Activated CD4-positive, alpha-beta T cell treated with anti-CD3 and anti-CD28 coated beads for 4 hours (primary cell): ENCODE data around the gene GDPD4.

Experiments used
- DNase-seq, 2 donors: peaks; one replicate each; pipeline ENCODE4 v3.0.0-alpha.2; 2020

GDPD4 gene

DNA sequence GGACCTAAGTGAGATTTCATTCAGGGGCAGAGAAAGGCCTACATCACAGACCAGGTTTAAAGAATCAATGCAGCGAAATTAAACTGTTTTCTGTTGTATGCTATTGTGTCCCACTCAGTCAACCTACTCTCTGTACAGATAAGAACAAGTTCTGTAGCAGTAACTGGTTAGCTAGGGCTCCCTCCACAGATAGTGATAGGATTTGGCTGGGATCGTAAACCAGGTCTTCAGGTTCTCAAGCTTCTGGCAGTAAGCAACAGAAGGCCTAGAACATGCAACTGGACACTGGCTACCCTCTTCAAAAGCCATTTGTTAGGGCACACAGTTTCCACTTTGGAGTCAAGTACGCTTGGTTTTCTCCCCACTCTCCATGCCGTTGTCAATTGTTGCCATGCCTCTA, 69.2 kb downstream of the GDPD4 start:
- no peak for DNase-seq

DNA sequence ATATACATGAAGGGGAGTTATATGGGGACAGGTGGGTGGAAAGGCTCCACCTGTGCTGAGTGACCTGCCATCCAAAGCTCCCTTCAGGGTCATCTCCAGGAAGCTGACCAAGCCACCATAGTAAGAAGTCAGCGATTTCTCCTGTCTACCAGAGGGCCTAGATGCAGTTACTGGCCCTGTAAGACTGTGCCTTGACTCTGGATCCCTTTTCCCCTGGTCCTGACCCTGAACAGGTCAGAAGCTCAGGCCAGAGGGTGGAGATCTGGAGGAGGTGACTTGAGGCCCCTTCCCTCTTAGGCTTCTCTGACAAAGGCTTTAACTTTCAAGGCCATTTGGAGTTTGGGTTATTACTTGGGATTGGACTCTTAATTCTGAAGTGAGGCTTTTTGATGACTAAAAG, 69.7 kb downstream of the GDPD4 start:
- DNase-seq, result no peak

DNA sequence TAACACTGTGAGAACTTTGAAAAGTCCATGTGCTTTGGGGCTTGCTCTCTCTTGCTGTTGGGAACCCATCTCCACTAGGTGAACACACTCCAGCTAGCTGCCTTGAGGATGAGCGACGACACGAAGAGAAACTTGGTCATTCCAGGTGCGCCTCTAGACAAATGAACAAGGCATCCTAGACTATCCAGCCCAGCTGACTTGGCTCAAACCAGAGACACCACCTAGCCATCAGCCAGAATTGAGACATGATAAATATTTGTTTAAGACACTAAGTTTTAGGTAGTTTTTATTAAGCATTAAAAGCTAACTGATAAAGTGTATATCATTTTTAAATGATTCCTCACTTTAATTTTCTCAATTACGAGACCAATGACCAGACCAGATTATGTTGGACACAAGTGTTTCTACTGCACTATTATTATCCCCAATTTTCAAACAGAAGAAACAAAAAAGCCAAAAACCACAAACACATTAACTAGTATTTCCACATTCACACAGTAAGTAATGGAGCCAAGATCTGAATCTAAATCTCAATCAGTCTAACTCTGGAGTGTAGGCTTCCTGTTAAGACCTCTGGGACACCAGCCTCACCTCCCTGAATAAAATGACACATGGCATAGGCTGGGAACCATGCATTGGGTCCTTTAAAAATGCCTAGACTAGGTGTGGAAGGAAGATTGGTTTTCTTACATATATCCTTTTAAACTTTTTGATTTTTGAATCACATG, 70.4 kb downstream of the GDPD4 start:
- no peak for DNase-seq

DNA sequence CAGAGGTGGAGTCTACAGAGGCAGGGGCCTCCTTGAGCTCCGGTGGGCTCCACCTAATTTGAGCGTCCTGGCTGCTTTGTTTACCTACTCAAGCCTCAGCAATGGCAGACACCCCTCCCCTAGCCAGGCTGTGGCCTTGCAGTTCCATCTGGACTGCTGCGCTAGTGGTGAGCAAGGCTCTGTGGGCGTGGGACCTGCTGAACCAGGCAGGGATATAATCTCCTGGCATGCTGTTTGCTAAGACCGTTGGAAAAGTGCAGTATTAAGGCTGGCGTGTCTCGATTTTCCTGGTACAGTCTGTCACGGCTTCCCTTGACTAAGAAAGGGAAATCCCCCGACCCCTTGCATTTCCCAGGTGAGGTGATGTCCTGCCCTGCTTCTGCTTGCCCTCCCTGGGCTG, 77.7 kb downstream of the GDPD4 start:
- no peak for DNase-seq

DNA sequence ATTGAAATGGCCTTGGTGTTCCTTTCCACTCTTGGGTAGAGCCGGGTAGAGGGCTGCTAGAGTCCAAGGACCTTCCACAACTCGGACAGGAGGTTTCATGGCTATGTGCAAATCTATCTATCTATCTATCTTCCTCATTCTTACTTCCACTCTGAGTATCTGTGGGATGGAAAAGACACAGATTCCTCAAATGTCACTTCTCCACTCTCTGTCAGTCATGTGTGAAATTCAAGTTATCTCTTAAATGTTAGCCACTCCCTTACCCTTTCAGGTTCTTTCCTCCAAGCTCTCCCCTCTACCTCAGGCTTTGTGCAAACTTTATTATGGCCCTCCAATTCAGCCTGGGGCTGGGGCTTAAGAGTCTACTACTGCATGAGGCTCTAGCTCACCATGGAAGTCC, 84.3 kb downstream of the GDPD4 start:
- no peak for DNase-seq

DNA sequence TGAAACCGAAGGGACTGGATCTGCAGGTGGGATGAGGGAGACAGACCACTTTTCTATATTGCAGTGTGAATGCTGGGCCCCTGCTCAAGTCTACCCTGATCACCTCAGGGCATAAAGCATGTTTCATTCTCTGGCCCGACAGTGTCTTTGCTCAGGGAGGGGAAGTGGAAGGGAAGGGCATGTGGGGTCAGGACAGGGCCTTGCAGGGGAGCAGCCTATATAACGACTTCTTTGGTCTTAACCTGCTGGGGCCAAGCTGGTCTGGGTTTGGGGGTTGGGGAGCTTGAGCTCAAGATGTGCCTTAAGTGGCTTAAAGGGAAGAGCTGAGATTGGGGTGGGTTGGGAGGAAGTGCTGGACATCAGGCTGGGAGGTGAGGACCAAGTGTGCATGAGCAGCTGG, 86.4 kb downstream of the GDPD4 start:
- no peak for DNase-seq

DNA sequence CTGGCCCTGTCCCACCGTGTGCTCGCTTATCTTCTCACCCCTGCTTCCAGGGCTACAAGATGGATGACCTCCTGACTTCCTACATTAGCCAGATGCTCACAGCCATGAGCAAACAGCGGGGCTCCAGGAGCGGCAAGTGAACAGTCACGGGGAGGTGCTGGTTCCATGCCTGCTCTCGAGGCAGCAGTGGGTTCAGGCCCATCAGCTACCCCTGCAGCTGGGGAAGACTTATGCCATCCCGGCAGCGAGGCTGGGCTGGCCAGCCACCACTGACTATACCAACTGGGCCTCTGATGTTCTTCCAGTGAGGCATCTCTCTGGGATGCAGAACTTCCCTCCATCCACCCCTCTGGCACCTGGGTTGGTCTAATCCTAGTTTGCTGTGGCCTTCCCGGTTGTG, 86.9 kb downstream of the GDPD4 start:
- no peak for DNase-seq

DNA sequence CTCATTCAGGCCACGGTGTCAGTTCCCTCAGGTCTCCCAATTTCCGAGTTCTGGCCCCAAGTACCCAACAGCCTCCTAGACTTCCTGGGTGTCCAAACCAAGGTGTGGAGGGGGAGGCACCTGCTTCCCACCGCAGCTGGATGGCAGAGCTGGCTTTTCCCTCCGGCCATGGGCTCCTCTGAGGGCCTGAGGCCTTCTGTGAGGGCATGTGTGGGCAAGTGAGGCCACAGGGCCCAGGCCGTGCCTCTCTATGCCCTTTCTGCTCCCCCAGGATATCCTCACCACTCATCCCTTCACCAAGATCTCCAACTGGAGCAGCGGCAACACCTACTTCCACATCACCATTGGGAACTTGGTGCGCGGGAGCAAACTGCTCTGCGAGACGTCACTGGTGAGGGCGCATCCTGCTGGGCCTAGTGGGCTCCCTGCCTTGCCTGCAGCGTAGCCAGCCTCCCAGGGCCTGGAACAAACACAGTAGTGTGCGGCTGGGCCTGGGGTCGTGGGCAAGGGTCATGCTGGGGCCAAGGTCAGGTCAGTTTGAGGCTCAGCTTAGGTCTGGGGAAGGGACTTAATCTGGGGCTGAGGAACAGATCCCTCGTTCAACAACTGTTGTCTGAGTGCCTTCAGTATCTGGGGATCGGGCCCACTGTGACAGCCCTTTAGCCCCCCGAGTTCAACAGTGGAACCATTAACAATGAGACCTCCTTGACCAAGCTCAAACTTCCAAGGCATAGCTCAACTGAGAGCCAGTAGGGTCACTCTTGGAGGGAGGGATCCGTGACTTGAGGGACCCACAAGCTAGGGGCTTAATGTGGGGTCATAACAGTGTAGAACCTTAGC, 87.7 kb downstream of the GDPD4 start:
- DNase-seq, result no peak

DNA sequence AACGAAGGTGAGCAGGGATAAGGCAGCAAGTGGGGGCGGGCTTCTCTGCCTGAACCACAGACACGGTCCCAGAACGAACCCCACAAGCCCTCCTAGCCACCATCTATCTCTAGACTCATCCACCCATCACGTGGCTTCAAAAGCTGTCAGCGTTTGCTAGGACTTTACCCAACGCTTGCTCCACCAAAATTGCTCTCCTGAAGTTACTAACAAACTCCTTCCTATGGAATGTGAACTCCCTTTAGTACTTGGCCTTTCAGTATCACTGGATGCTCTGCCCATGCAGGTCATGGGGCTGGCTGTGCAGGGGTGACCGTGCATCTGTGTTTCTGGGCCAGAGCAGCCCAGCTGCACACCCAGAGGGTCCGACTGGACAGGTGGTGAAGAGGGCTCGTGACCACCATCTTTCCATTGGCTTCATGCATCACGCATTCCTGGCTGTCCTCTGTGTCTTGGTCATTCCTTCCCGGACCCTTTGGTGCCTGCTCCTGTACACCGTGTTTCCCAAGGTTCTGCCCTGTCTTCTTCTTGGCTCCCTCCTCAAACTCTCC, 88.4 kb downstream of the GDPD4 start:
- DNase-seq, result no peak

DNA sequence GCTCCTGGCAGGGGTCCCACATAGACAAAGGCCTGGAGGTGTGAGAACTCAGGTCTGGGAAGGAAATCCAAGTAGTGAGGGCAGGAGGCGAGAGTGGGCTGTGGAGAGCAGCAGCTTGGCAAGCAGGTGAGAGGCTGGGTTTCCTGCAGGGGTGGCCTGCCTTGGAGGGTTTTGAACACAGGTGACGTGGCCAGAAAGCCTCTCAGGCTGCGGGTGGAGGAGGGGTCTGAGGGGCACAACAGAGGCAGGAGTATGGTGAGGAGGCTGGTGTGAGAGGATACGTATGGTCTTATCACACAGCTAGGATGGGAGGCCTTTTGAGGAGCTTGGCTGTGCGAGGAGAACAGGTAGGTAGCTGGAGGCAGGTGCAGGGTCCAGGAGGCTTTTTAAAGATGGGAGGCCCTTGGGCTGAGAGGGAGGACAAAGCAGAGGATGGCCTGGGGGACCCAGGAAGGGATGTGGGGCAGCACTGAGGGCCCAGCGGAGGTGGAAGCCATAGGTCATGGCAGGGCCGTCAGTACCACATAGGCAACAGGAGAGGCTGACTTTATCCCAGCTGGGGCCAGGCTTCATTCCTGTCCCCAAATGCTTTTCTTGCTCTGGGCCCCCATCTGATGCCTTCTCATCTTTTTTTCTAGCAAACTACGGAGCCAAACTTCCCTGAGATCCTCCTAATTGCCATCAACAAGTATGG, 89.0 kb downstream of the GDPD4 start:
- DNase-seq, result no peak

DNA sequence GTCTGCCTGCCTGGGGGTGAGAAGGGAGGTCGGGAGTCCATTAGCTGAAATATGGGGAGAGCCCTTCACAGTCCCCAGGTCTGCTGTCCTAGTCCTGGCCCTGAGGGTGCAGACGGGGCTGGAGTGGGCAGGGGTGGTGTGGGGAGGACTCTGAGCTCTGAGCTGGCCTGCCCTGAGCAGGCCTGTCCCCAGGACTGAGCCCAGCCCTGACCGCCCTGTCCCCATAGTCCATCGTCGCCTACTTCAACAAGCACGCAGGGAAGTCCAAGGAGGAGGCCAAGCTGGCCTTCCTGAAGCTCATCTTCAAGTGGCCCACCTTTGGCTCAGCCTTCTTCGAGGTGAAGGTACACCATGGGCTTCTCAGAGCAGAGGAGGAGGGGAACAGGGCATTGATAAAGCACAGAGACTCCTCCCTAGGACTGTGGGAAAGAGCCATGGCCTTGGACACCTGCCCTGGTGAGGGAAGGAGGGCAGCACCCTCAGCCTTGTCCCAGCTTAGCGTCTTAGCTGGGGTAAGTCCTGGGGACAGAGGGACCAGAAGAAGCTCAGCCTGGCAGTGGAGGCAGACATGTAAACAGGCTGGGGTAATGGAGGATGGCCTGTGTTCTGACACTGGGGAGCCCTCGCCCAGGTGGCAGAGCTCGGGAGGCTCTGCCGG, 89.8 kb downstream of the GDPD4 start:
- DNase-seq, result no peak

DNA sequence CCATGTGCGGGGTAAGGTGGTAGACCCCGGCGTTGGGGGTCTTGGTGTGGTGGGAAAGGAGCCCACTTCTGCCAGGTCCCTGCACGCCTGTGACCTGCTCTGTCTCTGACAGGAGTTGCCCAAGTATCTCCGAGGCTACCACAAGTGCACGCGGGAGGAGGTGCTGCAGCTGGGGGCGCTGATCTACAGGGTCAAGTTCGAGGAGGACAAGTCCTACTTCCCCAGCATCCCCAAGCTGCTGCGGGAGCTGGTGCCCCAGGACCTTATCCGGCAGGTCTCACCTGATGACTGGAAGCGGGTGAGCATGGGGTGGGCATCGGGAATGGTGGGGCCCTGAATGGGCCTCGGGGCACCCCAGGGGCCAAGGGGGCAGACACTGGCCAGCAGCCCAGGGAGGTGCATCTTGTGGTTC, 90.4 kb downstream of the GDPD4 start:
- no peak for DNase-seq

DNA sequence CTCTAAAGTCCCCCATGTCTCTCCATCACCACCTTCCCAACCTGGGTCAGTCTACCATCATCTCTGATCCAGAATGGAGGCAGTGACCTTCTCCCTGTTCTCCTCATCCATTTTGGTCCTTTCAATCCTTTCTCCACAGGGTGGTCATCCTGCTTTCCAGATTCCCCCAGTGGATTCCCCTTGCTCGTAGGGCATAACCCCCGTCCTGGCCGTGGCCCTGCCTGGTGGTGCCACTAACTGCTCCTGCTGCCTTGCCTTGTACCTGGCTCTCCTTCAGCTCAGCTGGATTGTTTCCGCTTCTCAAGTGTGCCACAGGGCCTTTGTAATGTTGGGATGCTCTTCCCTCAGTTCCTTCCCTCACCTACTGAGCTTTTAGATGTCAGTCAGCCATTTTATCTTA, 91.8 kb downstream of the GDPD4 start:
- no peak for DNase-seq

DNA sequence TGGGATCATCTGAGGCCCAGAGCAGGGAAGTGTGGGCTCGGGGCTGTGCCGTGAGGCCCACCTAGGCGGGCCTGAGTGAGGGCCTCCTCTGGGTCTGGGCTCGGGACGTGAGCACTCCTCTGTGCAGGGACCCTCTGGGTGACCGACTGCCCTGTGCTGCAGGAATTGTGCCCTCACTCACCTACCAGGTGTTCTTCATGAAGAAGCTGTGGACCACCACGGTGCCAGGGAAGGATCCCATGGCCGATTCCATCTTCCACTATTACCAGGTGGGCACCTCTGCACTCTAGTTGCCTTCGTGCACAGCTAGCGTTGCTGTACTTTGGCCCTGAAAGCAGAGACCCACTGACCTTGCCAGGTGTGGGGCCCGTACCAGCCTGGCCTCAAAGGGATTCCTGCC, 93.0 kb downstream of the GDPD4 start:
- no peak for DNase-seq

DNA sequence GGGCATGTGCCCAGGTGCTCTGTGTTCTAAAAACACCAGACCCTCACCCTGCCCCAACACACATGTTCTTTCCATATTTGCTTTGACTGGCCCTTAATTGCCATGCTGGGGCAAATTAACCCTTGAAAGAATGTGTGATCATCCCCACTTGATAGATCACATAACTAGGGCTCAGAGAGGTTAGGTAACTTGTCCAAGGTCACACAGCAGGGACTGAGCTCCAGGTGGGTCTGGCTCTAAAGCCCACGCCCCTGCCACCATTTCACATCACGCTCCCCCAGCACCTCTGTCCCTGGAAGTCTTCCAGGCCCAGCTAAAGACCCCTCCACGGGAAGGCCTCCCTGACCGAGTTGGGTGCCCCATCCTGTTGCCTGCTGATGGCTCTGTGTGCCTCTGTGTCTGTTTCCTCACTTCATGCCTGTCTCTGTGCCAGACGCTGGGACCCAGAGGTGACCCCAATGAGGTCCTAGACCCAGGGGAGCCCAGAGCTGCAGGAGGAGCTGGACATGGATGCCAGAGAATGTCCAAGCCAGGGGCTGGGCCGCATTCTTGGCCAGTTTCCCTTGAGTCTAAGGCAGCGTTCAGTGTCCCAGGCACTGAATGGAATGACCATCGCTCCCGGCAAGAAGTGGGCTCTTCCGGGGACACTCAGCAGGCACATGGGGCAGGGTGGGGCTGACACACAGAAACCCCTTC, 93.7 kb downstream of the GDPD4 start:
- DNase-seq, result no peak

DNA sequence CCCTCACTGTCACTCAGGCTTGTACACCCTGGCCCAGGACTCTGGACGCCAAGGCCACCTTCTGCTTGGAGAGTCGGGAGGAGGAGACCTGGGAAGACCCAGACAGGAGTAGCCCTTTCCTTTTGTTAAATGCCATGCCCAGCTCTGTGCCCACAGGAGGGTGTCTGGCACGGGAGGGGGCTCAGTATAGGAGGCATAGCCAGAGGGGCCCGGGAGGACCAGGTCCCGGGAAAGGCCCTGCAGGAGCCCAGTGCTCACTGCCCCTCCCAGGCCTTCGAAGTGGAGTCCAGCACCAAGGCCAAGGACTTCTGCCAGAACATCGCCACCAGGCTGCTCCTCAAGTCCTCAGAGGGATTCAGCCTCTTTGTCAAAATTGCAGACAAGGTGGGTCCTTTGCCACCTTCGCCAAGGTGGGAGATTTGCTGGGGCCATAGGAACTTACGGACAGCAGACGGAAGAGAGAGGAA, 94.4 kb downstream of the GDPD4 start:
- no peak for DNase-seq

DNA sequence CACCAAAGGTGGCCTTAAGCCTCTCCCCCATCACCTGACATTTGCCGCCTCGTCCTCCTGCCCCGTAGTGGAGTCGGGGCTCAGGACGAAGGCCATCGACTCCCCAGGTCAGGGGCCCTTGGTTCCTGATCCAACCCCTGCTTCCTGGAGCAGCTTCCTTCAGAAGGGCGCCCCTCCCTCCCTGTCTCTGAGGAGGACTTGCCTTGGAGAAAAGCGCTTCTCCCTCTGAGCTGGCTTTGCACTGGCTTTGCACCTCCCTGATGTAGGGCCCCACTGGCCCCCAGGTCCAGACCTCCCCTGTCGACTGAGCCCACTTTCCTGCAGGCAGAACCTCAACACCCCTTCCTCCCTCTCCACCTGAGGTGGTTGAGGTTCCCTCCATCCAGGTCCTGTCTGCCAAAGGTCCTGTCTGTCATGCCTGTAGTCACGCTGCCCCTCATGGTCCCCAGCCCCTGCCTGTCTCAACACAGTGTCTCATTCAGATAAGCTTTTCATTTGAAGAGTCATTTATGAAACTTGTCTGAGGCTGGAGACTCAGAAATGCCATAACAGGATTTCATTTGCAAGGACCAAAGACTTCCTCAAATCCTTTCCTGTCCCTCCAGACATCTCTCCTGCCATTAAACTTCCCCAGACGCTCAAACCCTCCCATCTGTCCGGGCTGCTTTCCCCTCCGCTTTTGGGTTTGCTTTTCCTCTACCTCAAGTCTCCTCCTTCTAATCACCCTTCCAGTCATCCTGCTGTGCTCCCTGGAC, 95.0 kb downstream of the GDPD4 start:
- DNase-seq, result no peak

DNA sequence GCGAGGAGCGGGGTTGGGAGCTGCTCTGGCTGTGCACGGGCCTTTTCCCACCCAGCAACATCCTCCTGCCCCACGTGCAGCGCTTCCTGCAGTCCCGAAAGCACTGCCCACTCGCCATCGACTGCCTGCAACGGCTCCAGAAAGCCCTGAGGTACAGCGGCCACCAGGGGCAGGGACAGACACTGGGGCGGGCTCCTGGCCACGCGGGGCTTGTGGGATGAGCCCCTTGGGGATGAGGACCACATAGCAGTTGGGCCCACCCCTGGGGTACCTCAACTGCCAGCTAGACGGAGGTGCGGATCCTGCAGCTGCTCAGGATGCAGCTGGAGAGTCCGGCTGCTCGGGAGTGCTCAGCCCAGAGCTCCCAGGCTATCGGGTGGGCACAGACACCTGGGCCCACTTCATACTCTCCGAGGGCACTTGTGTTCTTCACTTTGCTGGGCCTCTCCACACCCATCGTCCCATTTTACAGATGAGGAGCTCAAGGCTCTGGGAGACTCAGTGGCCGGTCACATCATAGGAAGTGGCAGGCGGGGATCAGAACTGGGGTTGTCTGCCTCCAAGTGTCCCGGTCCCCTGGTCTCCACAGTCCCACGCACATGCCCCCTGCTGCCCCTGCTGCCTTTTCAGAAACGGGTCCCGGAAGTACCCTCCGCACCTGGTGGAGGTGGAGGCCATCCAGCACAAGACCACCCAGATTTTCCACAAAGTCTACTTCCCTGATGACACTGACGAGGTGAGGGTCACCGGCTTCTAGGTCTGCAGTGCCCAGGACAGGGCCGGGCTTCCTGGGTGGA, 95.8 kb downstream of the GDPD4 start:
- no peak for DNase-seq

DNA sequence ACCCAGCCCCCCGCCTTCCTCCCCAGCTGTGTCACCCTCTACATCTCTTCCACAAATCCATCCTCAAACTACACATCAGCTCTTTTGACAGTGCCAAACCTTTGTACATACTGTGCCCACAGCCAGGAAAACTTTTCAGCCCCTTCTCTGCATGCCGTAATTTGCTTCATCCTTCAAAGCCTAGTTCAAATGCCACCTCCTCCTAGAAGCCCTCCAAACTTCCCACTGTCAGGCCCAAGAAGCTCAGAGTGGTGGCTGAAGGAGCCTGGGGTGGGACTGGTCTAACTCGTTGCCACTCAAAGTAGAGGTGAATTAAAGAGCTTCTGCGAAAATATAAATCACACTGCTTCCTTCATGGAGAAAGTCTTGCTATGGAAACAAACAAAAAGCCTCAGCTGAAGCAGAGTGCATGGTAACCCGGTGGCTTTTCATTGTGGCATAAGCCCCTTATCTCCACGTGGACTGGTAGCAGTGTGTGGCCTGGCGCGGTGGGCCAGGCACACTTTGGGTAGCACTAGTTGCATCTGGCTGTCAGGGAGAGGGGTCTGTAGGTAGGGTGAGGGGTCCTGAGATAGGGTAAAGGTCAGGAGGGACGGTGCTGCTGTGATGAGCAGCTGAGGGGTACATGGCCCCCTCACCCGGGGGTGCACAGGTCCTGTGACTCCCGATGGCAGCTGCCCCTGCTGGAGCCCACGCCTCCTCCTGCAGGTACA, 96.6 kb downstream of the GDPD4 start:
- no peak for DNase-seq
